Body of pancreas (tissue), 4 donors: ENCODE data around the gene RABEP2. TPM values are rescaled to one million over a fixed set of nuclear protein-coding genes. Genes with fewer than 3 reads are reported as not detected.

ENCODE experiments used
- ATAC-seq: fragments of 150-250 bp; one replicate; pipeline ENCODE4 v1.9.1; 2016
- DNase-seq, 4 donors: peaks; one replicate each; pipeline ENCODE4 v3.0.0-alpha.2; 2019
- H3K27ac ChIP-seq, 4 donors: fragments of 200-600 bp; sonication (generic); 1 replicate in 3 of 4; 2 replicates in 1 of 4; pipeline versions ENCODE4 v1.5.1 to v1.6.1; 2016 to 2019; ENCODE audit warnings: mild to moderate bottlenecking in 1 of 4, mixed read lengths in 1 of 4, moderate library complexity in 1 of 4
- H3K27me3 ChIP-seq, 2 donors: fragments of 200-600 bp; sonication (generic); one replicate each; pipeline ENCODE4 v1.6.0; 2016; ENCODE audit warnings: mild to moderate bottlenecking in 1 of 2
- H3K36me3 ChIP-seq, 2 donors: fragments of 200-600 bp; sonication (generic); replicated peaks in 1 of 2; 2 replicates each; pipeline ENCODE4 v1.5.1; 2016; ENCODE audit warnings: low read depth in 2 of 2; ENCODE audit not compliant: insufficient read depth in 1 of 2
- H3K4me1 ChIP-seq: fragments of 200-600 bp; sonication (generic); one replicate; pipeline ENCODE4 v1.6.0; 2016
- H3K4me3 ChIP-seq, 2 donors: fragments of 200-600 bp; sonication (generic); 1 replicate in 1 of 2; 2 replicates in 1 of 2; pipeline ENCODE4 v1.5.1; 2016 to 2019
- H3K9me3 ChIP-seq, 3 donors: fragments of 200-600 bp; sonication (generic); 1 replicate in 2 of 3; 2 replicates in 1 of 3; pipeline ENCODE4 v1.5.1; 2016
- POLR2A ChIP-seq, 3 donors: fragments of 450-650 bp; IDR thresholded peaks; one replicate each; pipeline ENCODE4 v1.6.1; 2016; ENCODE audit warnings: antibody characterized with exemption in 3 of 3, mild to moderate bottlenecking in 2 of 3
- WGBS, 2 donors: methylation state at CpG; one replicate each; pipeline ENCODE4 v1.1.5; 2017; 5-methylcytosine and 5-hydroxymethylcytosine counted together
- intact Hi-C: fragments of 100-400 bp; cut with DNase I; formaldehyde crosslinking; loops from one replicate; pipeline ENCODE4 v1.15.1; 2023
- total RNA-seq, 2 donors: library from RNA; depleted of rRNA; stranded (reverse); fragments of >200 nt; gene quantifications; one replicate each; pipeline ENCODE4 v1.1.0, GENCODE V29; 2016
- TF ChIP-seq, protein P1 (sequence below), 7 experiments: fragments of 450-650 bp in 4 of 7; fragments of 200-600 bp in 3 of 7; sonication (generic) in 3 of 7; IDR thresholded peaks; one replicate each; pipeline ENCODE4 v1.5.1; 2016 to 2019; ENCODE audit warnings: antibody characterized with exemption in 7 of 7

Gene RABEP2
- total RNA-seq, 2 donors from 2014 or later = 27.2 to 118 TPM

DNA sequence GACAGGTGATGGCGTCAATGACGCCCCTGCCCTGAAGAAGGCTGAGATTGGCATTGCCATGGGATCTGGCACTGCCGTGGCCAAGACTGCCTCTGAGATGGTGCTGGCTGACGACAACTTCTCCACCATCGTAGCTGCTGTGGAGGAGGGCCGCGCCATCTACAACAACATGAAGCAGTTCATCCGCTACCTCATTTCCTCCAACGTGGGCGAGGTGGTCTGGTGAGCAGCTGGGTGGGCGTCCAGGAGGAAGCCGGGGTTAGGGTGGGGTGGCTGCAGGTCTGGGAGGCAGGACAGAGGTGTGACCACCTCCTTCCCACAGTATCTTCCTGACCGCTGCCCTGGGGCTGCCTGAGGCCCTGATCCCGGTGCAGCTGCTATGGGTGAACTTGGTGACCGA is 23.2 kb downstream of the RABEP2 start:
- Histone ChIP-seq H3K27me3 (no peaks in the 10 kb centered on the region), H3K4me3 (no peak overlapping the region), H3K4me1 (no peaks in the 10 kb centered on the region), H3K27ac (no peak overlapping the region), H3K9me3 (no peaks in the 10 kb centered on the region), H3K36me3 (no peaks in the 10 kb centered on the region)
- ATAC-seq = no peak
- no peak for TF ChIP-seq POLR2A (IDR thresholded peaks at IDR 0.05)
- TF ChIP-seq, protein P1, sequence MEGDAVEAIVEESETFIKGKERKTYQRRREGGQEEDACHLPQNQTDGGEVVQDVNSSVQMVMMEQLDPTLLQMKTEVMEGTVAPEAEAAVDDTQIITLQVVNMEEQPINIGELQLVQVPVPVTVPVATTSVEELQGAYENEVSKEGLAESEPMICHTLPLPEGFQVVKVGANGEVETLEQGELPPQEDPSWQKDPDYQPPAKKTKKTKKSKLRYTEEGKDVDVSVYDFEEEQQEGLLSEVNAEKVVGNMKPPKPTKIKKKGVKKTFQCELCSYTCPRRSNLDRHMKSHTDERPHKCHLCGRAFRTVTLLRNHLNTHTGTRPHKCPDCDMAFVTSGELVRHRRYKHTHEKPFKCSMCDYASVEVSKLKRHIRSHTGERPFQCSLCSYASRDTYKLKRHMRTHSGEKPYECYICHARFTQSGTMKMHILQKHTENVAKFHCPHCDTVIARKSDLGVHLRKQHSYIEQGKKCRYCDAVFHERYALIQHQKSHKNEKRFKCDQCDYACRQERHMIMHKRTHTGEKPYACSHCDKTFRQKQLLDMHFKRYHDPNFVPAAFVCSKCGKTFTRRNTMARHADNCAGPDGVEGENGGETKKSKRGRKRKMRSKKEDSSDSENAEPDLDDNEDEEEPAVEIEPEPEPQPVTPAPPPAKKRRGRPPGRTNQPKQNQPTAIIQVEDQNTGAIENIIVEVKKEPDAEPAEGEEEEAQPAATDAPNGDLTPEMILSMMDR (IDR thresholded peaks at IDR 0.05) = no peak
- no peak for DNase-seq
- 89 to 95% methylated on average over 11 to 13 of the region's 15 CpGs for WGBS, 2 donors
- intact Hi-C loops = no loop called here

GRCh38 chr16:28900601-28901000 is 24.4 kb downstream of the RABEP2 start:
- Histone ChIP-seq H3K9me3 (no peaks in the 10 kb centered on the region), H3K4me3 (no peak overlapping the region), H3K27ac (no peak overlapping the region), H3K36me3 (no peaks in the 10 kb centered on the region), H3K4me1 (no peaks in the 10 kb centered on the region), H3K27me3 (no peaks in the 10 kb centered on the region)
- TF ChIP-seq, protein P1 (IDR thresholded peaks at IDR 0.05) = no peak
- TF ChIP-seq POLR2A (IDR thresholded peaks at IDR 0.05) = no peak
- intact Hi-C loops = no loop called here
- 93 to 100% methylated on average over 2 to 22 of the region's 25 CpGs for WGBS, 2 donors
- ATAC-seq (no peak), DNase-seq (no peak)

GRCh38 chr16:28899882-28900590 is 25.0 kb downstream of the RABEP2 start:
- Histone ChIP-seq H3K9me3 (no peaks in the 10 kb centered on the region), H3K4me1 (no peaks in the 10 kb centered on the region), H3K27me3 (no peaks in the 10 kb centered on the region), H3K27ac (no peak overlapping the region), H3K4me3 (no peak overlapping the region), H3K36me3 (no peaks in the 10 kb centered on the region)
- 84 to 95% methylated on average over 11 of the region's 11 CpGs for WGBS, 2 donors
- intact Hi-C loops = no loop called here
- TF ChIP-seq, protein P1 (IDR thresholded peaks at IDR 0.05) = no peak
- no peak for TF ChIP-seq POLR2A (IDR thresholded peaks at IDR 0.05)
- DNase-seq = no peak
- ATAC-seq = no peak

DNA sequence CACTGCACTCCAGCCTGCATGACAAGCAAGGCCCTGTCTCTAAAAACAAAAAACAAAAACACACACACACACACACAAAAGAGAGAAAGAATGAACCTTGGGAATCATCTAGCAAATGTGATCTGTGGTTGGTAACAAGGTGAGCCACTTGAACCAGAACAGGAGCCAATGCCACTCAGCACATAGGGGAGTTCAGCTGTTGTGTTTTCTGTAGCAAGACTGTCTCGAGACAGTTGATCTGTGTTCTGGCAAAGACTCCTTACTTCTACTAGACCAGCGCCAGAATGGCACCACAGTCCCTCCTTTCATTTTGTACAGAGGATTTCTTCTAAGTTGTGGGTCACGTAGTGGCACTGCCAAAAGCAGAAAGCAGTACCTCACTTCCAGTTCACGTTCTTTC is 26.1 kb downstream of the RABEP2 start:
- Histone ChIP-seq H3K4me3 (no peak overlapping the region), H3K9me3 (no peaks in the 10 kb centered on the region), H3K4me1 (no peaks in the 10 kb centered on the region), H3K27ac (no peak overlapping the region), H3K27me3 (no peaks in the 10 kb centered on the region), H3K36me3 (no peaks in the 10 kb centered on the region)
- ATAC-seq = no peak
- TF ChIP-seq POLR2A (IDR thresholded peaks at IDR 0.05) = no peak
- TF ChIP-seq, protein P1 (IDR thresholded peaks at IDR 0.05) = no peak
- intact Hi-C loops = no loop called here
- WGBS, 2 donors = 65 to 71% methylated on average over 4 of the region's 4 CpGs
- no peak for DNase-seq

GRCh38 chr16:28898266-28898665 is 26.8 kb downstream of the RABEP2 start:
- ATAC-seq (no peak), DNase-seq (no peak)
- TF ChIP-seq, protein P1 (IDR thresholded peaks at IDR 0.05) = no peak
- no peak for TF ChIP-seq POLR2A (IDR thresholded peaks at IDR 0.05)
- H3K9me3 ChIP-seq = no peaks in the 10 kb centered on the region
- no peak overlapping the region for H3K4me3 ChIP-seq
- H3K36me3 ChIP-seq = no peaks in the 10 kb centered on the region
- intact Hi-C loops = no loop called here
- no peaks in the 10 kb centered on the region for H3K27me3 ChIP-seq
- 79% methylated on average over 10 to 15 of the region's 15 CpGs for WGBS, 2 donors
- H3K4me1 ChIP-seq = no peaks in the 10 kb centered on the region
- H3K27ac ChIP-seq = no peak overlapping the region
